Medulla oblongata (tissue), 1 donor: Measurements from ENCODE around the gene NUDT3.
A peak's percentile ranks its signal among the peaks of the same experiment; 100 is the strongest.
"Not testable (repeated sequence)": the region's sequence is repeated elsewhere in the genome, so short reads cannot be mapped to it uniquely, and the experiment has no call there.

Experiments used
- DNase-seq: peaks from one replicate; pipeline ENCODE4 v3.0.0-alpha.2; 2015; ENCODE audit errors: extremely low spot score

Gene NUDT3

GRCh38 chr6:34393191-34393965 is 909 bp upstream of the NUDT3 start:
- DNase-seq = peak; percentile 35

GRCh38 chr6:34391786-34392496 is 528 bp downstream of the NUDT3 start:
- DNase-seq = peak; percentile 45

DNA sequence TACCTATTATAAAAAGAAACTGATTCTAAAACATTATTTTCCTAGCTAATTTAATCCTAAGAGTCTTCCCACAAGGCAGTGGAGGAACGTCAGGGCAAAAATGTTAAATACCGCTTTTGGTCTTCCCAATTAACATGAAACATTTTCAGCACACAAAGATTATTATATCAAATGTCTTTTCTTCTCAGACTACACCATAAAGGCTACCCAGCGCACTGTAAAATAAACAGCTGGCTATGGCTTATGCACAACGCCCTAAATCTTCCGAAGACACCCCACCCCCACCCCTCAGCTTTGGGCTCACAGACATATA is 1.0 kb downstream of the NUDT3 start:
- no peak for DNase-seq

DNA sequence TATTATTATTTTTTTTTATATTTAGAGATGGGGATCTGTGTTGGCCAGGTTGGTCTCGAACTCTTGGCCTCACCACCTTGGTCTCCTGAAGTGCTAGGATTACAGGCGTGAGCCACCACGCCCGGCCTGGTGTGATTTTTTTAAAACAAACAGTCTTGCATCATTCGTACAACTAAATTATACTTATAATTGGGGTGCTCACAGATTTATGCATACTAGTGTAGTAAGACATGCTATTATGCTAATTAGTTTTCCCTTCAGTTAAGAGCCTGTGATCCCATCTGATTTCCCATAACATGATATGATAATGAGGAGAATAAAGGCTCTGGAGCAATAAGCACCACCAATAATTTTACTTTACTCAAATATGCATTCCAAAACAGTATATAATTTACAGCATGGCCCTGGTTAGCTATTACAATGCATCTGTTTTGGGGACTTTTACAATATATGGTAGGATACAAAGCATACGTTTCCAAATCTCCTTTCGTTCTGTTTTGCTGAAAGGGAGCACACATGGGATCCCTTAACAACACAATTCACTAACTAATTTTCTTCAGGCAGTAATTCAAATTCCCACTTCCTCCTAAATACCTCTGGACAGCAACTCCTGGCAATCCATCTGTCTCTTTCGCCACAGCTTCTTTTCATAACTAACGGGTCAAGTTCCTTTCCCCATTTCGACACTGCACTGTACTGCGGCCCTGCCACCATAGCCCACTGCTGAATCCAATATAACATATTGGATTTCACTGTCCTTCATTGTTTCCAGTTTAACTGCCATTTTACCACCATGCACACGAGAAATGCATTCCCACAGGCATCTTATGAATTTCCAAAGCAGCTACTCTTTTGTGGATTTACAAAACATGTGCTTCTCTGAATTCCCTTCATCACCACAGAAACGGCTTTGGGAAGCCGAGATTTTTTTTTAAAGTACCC is 1.7 kb downstream of the NUDT3 start:
- peak; percentile 71 for DNase-seq

GRCh38 chr6:34389034-34389433 is 3.4 kb downstream of the NUDT3 start:
- DNase-seq = no peak

DNA sequence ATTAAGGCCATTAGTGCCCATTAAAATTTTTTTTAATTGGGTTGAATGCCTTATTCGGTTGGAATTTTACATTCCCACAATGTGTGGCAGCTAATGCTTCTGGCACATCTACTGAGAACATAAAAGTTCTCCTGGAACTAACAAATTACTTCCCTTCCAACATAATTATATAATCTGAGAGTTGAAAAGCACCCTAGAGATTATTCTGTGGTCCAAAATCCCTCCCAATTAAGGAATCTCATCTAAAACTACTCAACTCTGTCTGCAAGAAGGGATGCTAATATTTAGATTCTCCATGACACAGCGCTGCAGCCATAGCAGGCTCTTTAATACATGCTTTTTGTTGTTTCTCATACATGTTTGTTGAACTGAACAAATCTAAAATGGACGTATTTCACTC is 4.0 kb downstream of the NUDT3 start:
- DNase-seq = no peak

GRCh38 chr6:34386316-34387137 is 5.9 kb downstream of the NUDT3 start:
- DNase-seq = no peak

DNA sequence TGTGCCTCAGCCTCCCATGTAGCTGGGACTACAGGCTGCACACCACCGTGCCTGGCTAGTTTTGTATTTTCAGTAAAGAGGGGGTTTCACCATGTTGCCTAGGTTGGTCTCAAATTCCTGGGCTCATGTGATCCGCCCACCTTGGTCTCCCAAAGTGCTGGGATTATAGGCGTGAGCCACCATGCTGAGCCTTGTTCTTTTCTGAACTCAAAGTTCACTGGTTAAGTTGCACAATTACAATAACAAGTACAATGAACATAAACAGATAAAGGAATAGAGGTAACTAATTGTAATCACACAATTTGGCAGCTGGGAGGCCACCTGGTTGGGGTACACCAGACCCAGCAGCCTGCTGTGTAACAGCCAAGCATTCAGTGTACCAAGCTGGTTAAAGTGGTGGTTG is 6.7 kb downstream of the NUDT3 start:
- DNase-seq = no peak

- DNase-seq = no peak
Measured at GRCh38 chr6:34384321-34385153, 7.9 kb downstream of the NUDT3 start.

- no peak for DNase-seq
Measured at GRCh38 chr6:34383656-34384320, 8.7 kb downstream of the NUDT3 start.

DNA sequence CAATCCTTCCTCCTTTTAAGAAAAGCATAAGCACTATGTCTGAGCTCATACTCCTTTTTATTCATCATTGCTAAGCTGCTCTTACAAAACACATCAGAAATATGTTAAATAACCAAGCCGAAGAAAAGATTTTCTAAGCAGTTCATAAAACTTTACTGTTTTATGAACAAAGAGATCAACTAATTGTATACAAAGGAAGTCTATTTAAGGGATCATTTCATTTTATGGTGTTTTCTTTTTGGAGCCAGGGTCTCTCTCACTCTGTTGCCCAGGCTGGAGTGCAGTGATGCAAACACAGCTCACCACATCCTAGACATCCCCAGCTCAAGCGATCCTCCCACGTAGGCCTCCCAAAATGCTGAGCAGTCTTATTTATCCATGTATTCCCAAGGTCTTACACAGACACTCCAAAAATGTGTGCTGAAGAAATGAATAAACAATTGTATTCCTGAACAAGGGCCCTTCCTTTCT is 9.3 kb downstream of the NUDT3 start:
- no peak for DNase-seq

GRCh38 chr6:34381081-34381480 is 11.4 kb downstream of the NUDT3 start:
- DNase-seq = no peak

- DNase-seq = no peak
Measured at GRCh38 chr6:34378470-34378869, 14.0 kb downstream of the NUDT3 start.

GRCh38 chr6:34377984-34378383 is 14.5 kb downstream of the NUDT3 start:
- DNase-seq = no peak

- DNase-seq = not testable (repeated sequence)
Measured at GRCh38 chr6:34377571-34377970, 14.9 kb downstream of the NUDT3 start.

- DNase-seq = no peak
Measured at GRCh38 chr6:34375833-34376232, 16.6 kb downstream of the NUDT3 start.

GRCh38 chr6:34374508-34374907 is 18.0 kb downstream of the NUDT3 start:
- peak; percentile 13 for DNase-seq

GRCh38 chr6:34374069-34374468 is 18.4 kb downstream of the NUDT3 start:
- peak; percentile 64 for DNase-seq

GRCh38 chr6:34373511-34373910 is 19.0 kb downstream of the NUDT3 start:
- no peak for DNase-seq

DNA sequence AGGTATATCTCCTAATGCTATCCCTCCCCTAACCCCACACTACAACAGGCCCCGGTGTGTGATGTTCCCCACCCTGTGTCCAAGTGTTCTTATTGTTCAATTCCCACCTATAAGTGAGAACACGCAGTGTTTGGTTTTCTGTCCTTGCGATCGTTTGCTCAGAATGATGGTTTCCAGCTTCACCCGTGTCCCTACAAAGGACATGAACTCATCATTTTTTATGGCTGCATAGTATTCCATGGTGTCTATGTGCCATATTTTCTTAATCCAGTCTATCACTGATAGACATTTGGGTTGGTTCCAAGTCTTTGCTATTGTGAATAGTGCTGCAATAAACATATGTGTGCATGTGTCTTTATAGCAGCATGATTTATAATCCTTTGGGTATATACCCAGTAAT is 20.6 kb downstream of the NUDT3 start:
- DNase-seq = not testable (repeated sequence)
